DND-41 (cell line): Measurements from ENCODE around the gene AP2B1.

ENCODE experiments used
- ATAC-seq: fragments of 200-7000 bp; cut with Tn5 transposase; 3 replicates; pipeline ENCODE4 v1.9.1; 2021; ENCODE audit warnings: low read depth; ENCODE audit not compliant: insufficient read depth
- DNase-seq: peaks from one replicate; pipeline ENCODE4 v3.0.0-alpha.2; 2020
- H2AFZ ChIP-seq: 2 replicates; pipeline ENCODE4 v1.6.0; 2012; ENCODE audit warnings: low read depth, low read length
- H3K27ac ChIP-seq: 2 replicates; pipeline ENCODE4 v1.5.1; 2012; ENCODE audit warnings: low read length, inconsistent platforms
- H3K27me3 ChIP-seq: fragments of 200-600 bp; sonication (generic); 2 replicates; pipeline ENCODE4 v1.6.0; 2012; ENCODE audit warnings: low read length, mild to moderate bottlenecking, inconsistent platforms; ENCODE audit not compliant: insufficient read depth, poor library complexity
- H3K36me3 ChIP-seq: 2 replicates; pipeline ENCODE4 v1.5.1; 2012; ENCODE audit warnings: low read length, inconsistent platforms; ENCODE audit not compliant: insufficient read depth
- H3K4me1 ChIP-seq: 2 replicates; pipeline ENCODE4 v1.5.1; 2012; ENCODE audit warnings: mild to moderate bottlenecking, low read length; ENCODE audit not compliant: insufficient read depth
- H3K4me2 ChIP-seq: 2 replicates; pipeline ENCODE4 v1.6.0; 2012; ENCODE audit warnings: mild to moderate bottlenecking, moderate library complexity, low read length, inconsistent platforms; ENCODE audit not compliant: insufficient read depth
- H3K4me3 ChIP-seq, 2 experiments: fragments of 200-600 bp in 1 of 2; shearing (Covaris generic) in 1 of 2; 2 replicates each; pipeline ENCODE4 v1.5.1; 2012 to 2016; ENCODE audit warnings: inconsistent platforms in 2 of 2, low read length in 2 of 2, mild to moderate bottlenecking in 2 of 2, low read depth in 1 of 2, moderate library complexity in 1 of 2
- H3K79me2 ChIP-seq: 2 replicates; pipeline ENCODE4 v1.6.0; 2012; ENCODE audit warnings: low read length, inconsistent platforms; ENCODE audit not compliant: insufficient read depth
- H3K9ac ChIP-seq: 2 replicates; pipeline ENCODE4 v1.6.0; 2012; ENCODE audit warnings: low read depth, mild to moderate bottlenecking, inconsistent platforms, low read length, moderate library complexity
- H3K9me3 ChIP-seq: 2 replicates; pipeline ENCODE4 v1.5.1; 2012; ENCODE audit warnings: low read length, moderate library complexity, mild to moderate bottlenecking, inconsistent platforms; ENCODE audit not compliant: insufficient read depth, severe bottlenecking
- H4K20me1 ChIP-seq: 2 replicates; pipeline ENCODE4 v1.6.0; 2012; ENCODE audit warnings: low read length; ENCODE audit not compliant: insufficient read depth
- EZH2 ChIP-seq: IDR thresholded peaks from 3 replicates; pipeline ENCODE4 v1.6.1; 2012; ENCODE audit warnings: borderline replicate concordance, low read depth, mild to moderate bottlenecking, moderate library complexity, low read length, inconsistent platforms; ENCODE audit not compliant: severe bottlenecking
- TF ChIP-seq, protein P1 (sequence below): IDR thresholded peaks from 2 replicates; pipeline ENCODE4 v1.5.1; 2012; ENCODE audit warnings: borderline replicate concordance, low read length, moderate library complexity, mild to moderate bottlenecking; ENCODE audit not compliant: poor library complexity, severe bottlenecking; ENCODE audit errors: extremely low read depth

Gene AP2B1

DNA sequence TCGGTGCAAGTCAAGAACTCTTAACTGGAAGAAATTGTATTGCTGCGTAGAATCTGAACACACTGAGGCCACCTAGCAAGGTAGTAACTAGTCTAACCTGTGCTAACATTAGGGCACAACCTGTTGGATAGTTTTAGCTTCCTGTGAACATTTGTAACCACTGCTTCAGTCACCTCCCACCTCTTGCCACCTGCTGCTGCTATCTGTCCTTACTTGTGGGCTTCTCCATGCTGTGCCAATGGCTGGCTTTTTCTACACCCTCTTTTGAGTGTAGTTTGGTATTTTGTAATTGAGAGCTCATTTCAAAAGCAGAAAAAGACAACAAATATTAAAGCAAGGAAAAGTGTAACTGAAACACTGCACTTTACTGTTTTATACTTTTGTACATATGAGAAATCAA, 136.6 kb downstream of the AP2B1 start:
- H3K36me3 ChIP-seq = peaks cover 63% of the 10 kb centered on the region
- H2AFZ ChIP-seq = no peak overlapping the region
- ATAC-seq (no peak), DNase-seq (no peak)
- no peak overlapping the region for H3K9ac ChIP-seq
- peaks cover 3% of the 10 kb centered on the region; the same call in 1 of the 2 replicates for H4K20me1 ChIP-seq
- H3K27me3 ChIP-seq = no peaks in the 10 kb centered on the region
- no peak overlapping the region for H3K27ac ChIP-seq
- H3K4me3 ChIP-seq = no peak overlapping the region
- H3K9me3 ChIP-seq = no peaks in the 10 kb centered on the region
- no peak overlapping the region for H3K4me2 ChIP-seq
- no peaks in the 10 kb centered on the region for H3K4me1 ChIP-seq
- H3K79me2 ChIP-seq = no peaks in the 10 kb centered on the region
- TF ChIP-seq, protein P1, sequence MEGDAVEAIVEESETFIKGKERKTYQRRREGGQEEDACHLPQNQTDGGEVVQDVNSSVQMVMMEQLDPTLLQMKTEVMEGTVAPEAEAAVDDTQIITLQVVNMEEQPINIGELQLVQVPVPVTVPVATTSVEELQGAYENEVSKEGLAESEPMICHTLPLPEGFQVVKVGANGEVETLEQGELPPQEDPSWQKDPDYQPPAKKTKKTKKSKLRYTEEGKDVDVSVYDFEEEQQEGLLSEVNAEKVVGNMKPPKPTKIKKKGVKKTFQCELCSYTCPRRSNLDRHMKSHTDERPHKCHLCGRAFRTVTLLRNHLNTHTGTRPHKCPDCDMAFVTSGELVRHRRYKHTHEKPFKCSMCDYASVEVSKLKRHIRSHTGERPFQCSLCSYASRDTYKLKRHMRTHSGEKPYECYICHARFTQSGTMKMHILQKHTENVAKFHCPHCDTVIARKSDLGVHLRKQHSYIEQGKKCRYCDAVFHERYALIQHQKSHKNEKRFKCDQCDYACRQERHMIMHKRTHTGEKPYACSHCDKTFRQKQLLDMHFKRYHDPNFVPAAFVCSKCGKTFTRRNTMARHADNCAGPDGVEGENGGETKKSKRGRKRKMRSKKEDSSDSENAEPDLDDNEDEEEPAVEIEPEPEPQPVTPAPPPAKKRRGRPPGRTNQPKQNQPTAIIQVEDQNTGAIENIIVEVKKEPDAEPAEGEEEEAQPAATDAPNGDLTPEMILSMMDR = no peak
- no peak for TF ChIP-seq EZH2

DNA sequence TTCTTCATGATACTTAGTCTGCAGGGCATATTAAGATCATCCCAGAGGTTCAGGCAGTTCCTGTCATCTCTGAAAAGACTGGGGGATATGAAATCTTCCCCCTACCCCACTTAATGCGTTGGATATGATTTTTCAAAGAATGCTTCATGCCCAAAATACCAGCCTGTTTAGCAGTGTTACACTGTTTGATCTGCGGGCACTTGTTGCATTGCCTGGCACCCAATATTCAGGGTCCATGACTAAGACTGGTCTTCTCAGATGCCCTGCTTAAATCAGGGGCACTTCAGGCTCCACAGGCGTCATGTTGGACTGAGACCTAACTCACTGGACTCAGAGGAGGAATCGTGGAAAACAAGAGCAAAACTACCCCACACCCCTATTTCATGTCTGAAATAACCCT, 137.9 kb downstream of the AP2B1 start:
- TF ChIP-seq, protein P1 = no peak
- TF ChIP-seq EZH2 = no peak
- no peaks in the 10 kb centered on the region for H3K79me2 ChIP-seq
- no peak for DNase-seq
- no peaks in the 10 kb centered on the region for H3K9me3 ChIP-seq
- peaks cover 3% of the 10 kb centered on the region; the same call in 1 of the 2 replicates for H4K20me1 ChIP-seq
- H3K4me2 ChIP-seq = no peak overlapping the region
- H3K27ac ChIP-seq = no peak overlapping the region
- no peak overlapping the region for H2AFZ ChIP-seq
- ATAC-seq = no peak
- H3K4me1 ChIP-seq = no peaks in the 10 kb centered on the region
- no peaks in the 10 kb centered on the region for H3K27me3 ChIP-seq
- no peak overlapping the region for H3K9ac ChIP-seq
- H3K4me3 ChIP-seq = no peak overlapping the region
- H3K36me3 ChIP-seq = peaks cover 52% of the 10 kb centered on the region

DNA sequence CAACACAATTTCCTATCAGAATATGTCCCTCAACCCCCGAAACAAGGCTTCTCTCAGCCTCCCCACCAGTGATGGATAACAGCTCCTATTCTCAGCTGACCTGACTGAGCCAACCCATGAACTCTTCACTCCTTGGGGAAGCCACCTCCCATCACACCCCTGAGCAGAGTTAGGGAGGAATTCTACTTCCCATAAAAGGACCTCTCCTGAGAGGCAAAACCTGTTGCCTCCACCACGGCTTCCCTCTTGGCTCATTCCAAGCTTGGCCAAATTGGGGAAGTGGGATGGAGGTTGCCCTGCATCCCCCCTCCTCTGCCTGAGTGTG, 138.6 kb downstream of the AP2B1 start:
- H2AFZ ChIP-seq = no peak overlapping the region
- no peak overlapping the region for H3K4me3 ChIP-seq
- no peaks in the 10 kb centered on the region for H3K27me3 ChIP-seq
- peaks cover 51% of the 10 kb centered on the region for H3K36me3 ChIP-seq
- H3K4me2 ChIP-seq = no peak overlapping the region
- peaks cover under 1% of the 10 kb centered on the region; the same call in 1 of the 2 replicates for H3K4me1 ChIP-seq
- ATAC-seq (no peak), DNase-seq (no peak)
- no peaks in the 10 kb centered on the region for H3K9me3 ChIP-seq
- no peak overlapping the region for H3K9ac ChIP-seq
- no peak for TF ChIP-seq EZH2
- TF ChIP-seq, protein P1 = no peak
- H3K79me2 ChIP-seq = no peaks in the 10 kb centered on the region
- H4K20me1 ChIP-seq = peaks cover 3% of the 10 kb centered on the region; the same call in 1 of the 2 replicates
- no peak overlapping the region for H3K27ac ChIP-seq
